SU-DHL-6 (cell line): ENCODE measurements around the gene NFKBIZ.
A peak's percentile ranks its signal among the peaks of the same experiment; 100 is the strongest.

Experiments
- H2AFZ ChIP-seq: fragments of 200-600 bp; sonication (generic); 2 replicates; pipeline ENCODE4 v1.6.1; 2014; ENCODE audit warnings: low read depth, mild to moderate bottlenecking, moderate library complexity, mixed read lengths, antibody characterized with exemption, low read length; ENCODE audit not compliant: severe bottlenecking
- H3F3A ChIP-seq: fragments of 200-600 bp; shearing (Covaris generic); 2 replicates; pipeline ENCODE4 v1.6.0; 2016; ENCODE audit warnings: antibody characterized with exemption, mild to moderate bottlenecking; ENCODE audit not compliant: insufficient read depth
- H3K27ac ChIP-seq: fragments of 200-600 bp; sonication (generic); 2 replicates; pipeline ENCODE4 v1.5.1; 2016; ENCODE audit warnings: low read depth, mild to moderate bottlenecking, low read length, moderate library complexity, mixed read lengths
- H3K27me3 ChIP-seq: fragments of 200-600 bp; sonication (generic), shearing (Covaris generic); 2 replicates; pipeline ENCODE4 v1.6.0; 2014; ENCODE audit warnings: mild to moderate bottlenecking, low read length
- H3K36me3 ChIP-seq: fragments of 200-600 bp; sonication (generic); 2 replicates; pipeline ENCODE4 v1.6.1; 2014; ENCODE audit warnings: mild to moderate bottlenecking, low read length, mixed read lengths
- H3K4me2 ChIP-seq: fragments of 300-600, 200-600 bp; shearing (Covaris generic), sonication (generic); 2 replicates; pipeline ENCODE4 v1.6.0; 2014; ENCODE audit warnings: low read length, low read depth, mild to moderate bottlenecking; ENCODE audit not compliant: poor library complexity, severe bottlenecking
- H3K4me3 ChIP-seq: fragments of 200-600 bp; sonication (generic); 2 replicates; pipeline ENCODE4 v1.5.1; 2014; ENCODE audit warnings: antibody characterized with exemption, low read length, mild to moderate bottlenecking, mixed read lengths; ENCODE audit not compliant: insufficient read depth, poor library complexity, severe bottlenecking
- H3K79me2 ChIP-seq: fragments of 200-600 bp; sonication (generic); 2 replicates; pipeline ENCODE4 v1.6.1; 2014; ENCODE audit warnings: mild to moderate bottlenecking, low read length, moderate library complexity; ENCODE audit not compliant: insufficient read depth
- H3K9ac ChIP-seq: fragments of 200-600 bp; sonication (generic); 2 replicates; pipeline ENCODE4 v1.7.0; 2014; ENCODE audit warnings: mild to moderate bottlenecking, low read length
- H3K9me2 ChIP-seq: fragments of 200-600 bp; sonication (generic); replicated peaks from 2 replicates; pipeline ENCODE4 v1.6.1; 2014; ENCODE audit warnings: low read length; ENCODE audit not compliant: insufficient read depth
- H3K9me3 ChIP-seq: fragments of 200-600 bp; sonication (generic); 2 replicates; pipeline ENCODE4 v1.6.1; 2014; ENCODE audit warnings: low read length, mixed read lengths; ENCODE audit not compliant: insufficient read depth
- H4K20me1 ChIP-seq: fragments of 200-600 bp; sonication (generic); 2 replicates; pipeline ENCODE4 v1.6.1; 2014; ENCODE audit warnings: low read depth, mild to moderate bottlenecking, antibody characterized with exemption, low read length, moderate library complexity, mixed read lengths
- EZH2phosphoT487 ChIP-seq: fragments of 200-600 bp; sonication (generic), shearing (Covaris generic); conservative IDR thresholded peaks from 2 replicates; pipeline ENCODE4 v1.6.1; 2018; ENCODE audit warnings: mild to moderate bottlenecking, antibody characterized with exemption, low read length, moderate library complexity, mixed read lengths
- TF ChIP-seq, protein P1 (sequence below): fragments of 200-600 bp; sonication (generic); IDR thresholded peaks from one replicate; pipeline ENCODE4 v1.5.1; 2017; ENCODE audit warnings: antibody characterized with exemption, mild to moderate bottlenecking, low read length, moderate library complexity; ENCODE audit not compliant: insufficient read depth, poor library complexity, severe bottlenecking

Gene NFKBIZ

GRCh38 chr3:101849714-101850245 lies 466 bp downstream of the NFKBIZ start:
- Histone ChIP-seq H2AFZ (no peak overlapping the region), H3K27ac (peak overlapping the region; percentile 68), H3K79me2 (peaks cover 81% of the 10 kb centered on the region), H3K4me3 (peak overlapping the region; percentile 87), H3F3A (peaks cover 39% of the 10 kb centered on the region), H3K4me2 (peak overlapping the region; percentile 94), H3K9me2 (no peaks in the 10 kb centered on the region), H3K27me3 (no peaks in the 10 kb centered on the region), H3K9me3 (no peaks in the 10 kb centered on the region), H3K36me3 (peaks cover 44% of the 10 kb centered on the region), H3K9ac (peak overlapping the region; percentile 87), H4K20me1 (peaks cover 10% of the 10 kb centered on the region)
- no peak for TF ChIP-seq EZH2phosphoT487
- TF ChIP-seq, protein P1, sequence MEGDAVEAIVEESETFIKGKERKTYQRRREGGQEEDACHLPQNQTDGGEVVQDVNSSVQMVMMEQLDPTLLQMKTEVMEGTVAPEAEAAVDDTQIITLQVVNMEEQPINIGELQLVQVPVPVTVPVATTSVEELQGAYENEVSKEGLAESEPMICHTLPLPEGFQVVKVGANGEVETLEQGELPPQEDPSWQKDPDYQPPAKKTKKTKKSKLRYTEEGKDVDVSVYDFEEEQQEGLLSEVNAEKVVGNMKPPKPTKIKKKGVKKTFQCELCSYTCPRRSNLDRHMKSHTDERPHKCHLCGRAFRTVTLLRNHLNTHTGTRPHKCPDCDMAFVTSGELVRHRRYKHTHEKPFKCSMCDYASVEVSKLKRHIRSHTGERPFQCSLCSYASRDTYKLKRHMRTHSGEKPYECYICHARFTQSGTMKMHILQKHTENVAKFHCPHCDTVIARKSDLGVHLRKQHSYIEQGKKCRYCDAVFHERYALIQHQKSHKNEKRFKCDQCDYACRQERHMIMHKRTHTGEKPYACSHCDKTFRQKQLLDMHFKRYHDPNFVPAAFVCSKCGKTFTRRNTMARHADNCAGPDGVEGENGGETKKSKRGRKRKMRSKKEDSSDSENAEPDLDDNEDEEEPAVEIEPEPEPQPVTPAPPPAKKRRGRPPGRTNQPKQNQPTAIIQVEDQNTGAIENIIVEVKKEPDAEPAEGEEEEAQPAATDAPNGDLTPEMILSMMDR: no peak

GRCh38 chr3:101850246-101851051 lies 1.1 kb downstream of the NFKBIZ start:
- no peaks in the 10 kb centered on the region for H3K9me2 ChIP-seq
- peak overlapping the region; percentile 94 for H3K4me2 ChIP-seq
- no peak overlapping the region for H2AFZ ChIP-seq
- peak overlapping the region; percentile 87 for H3K4me3 ChIP-seq
- peaks cover 10% of the 10 kb centered on the region for H4K20me1 ChIP-seq
- H3K9me3 ChIP-seq: no peaks in the 10 kb centered on the region
- peaks cover 78% of the 10 kb centered on the region for H3K79me2 ChIP-seq
- H3K36me3 ChIP-seq: peaks cover 51% of the 10 kb centered on the region
- H3K27ac ChIP-seq: peak overlapping the region; percentile 68
- H3K27me3 ChIP-seq: no peaks in the 10 kb centered on the region
- TF ChIP-seq, protein P1: no peak
- TF ChIP-seq EZH2phosphoT487: no peak
- peaks cover 38% of the 10 kb centered on the region for H3F3A ChIP-seq
- H3K9ac ChIP-seq: peak overlapping the region; percentile 87

GRCh38 chr3:101851072-101851770 lies 1.9 kb downstream of the NFKBIZ start:
- TF ChIP-seq EZH2phosphoT487: no peak
- TF ChIP-seq, protein P1: no peak
- Histone ChIP-seq H3K27me3 (no peaks in the 10 kb centered on the region), H3K4me3 (peak overlapping the region; percentile 87), H3K9me3 (no peaks in the 10 kb centered on the region), H2AFZ (no peak overlapping the region), H3K79me2 (peaks cover 71% of the 10 kb centered on the region), H3K36me3 (peaks cover 56% of the 10 kb centered on the region), H3F3A (peaks cover 39% of the 10 kb centered on the region), H3K9me2 (no peaks in the 10 kb centered on the region), H4K20me1 (peaks cover 10% of the 10 kb centered on the region), H3K4me2 (peak overlapping the region; percentile 94), H3K9ac (peak overlapping the region; percentile 87), H3K27ac (peak overlapping the region; percentile 68)
